KMS-11 (cell line): ENCODE data around the gene RHOB.

Experiments
- H2AFZ ChIP-seq: fragments of 200-600 bp; sonication (generic); 2 replicates; pipeline ENCODE4 v1.6.1; 2016; ENCODE audit warnings: antibody characterized with exemption, mixed run types, low read depth
- H3K27ac ChIP-seq: fragments of 200-600 bp; sonication (generic); 2 replicates; pipeline ENCODE4 v1.6.1; 2016; ENCODE audit warnings: mild to moderate bottlenecking, mixed run types
- H3K27me3 ChIP-seq: fragments of 200-600 bp; sonication (generic); 2 replicates; pipeline ENCODE4 v1.6.1; 2017; ENCODE audit warnings: mild to moderate bottlenecking, low read depth, mixed run types, moderate library complexity; ENCODE audit not compliant: insufficient read depth
- H3K36me3 ChIP-seq: fragments of 200-600 bp; sonication (generic); 2 replicates; pipeline ENCODE4 v1.6.1; 2017; ENCODE audit warnings: mild to moderate bottlenecking, mixed run types; ENCODE audit not compliant: insufficient read depth
- H3K4me1 ChIP-seq: fragments of 200-600 bp; sonication (generic); 2 replicates; pipeline ENCODE4 v1.6.1; 2016; ENCODE audit warnings: mild to moderate bottlenecking, low read depth, mixed run types; ENCODE audit not compliant: poor library complexity, severe bottlenecking
- H3K4me2 ChIP-seq: fragments of 200-600 bp; sonication (generic); 2 replicates; pipeline ENCODE4 v1.7.0; 2016; ENCODE audit warnings: mild to moderate bottlenecking, mixed run types
- H3K4me3 ChIP-seq: fragments of 200-600 bp; sonication (generic); IDR thresholded peaks from 2 replicates; pipeline ENCODE4 v1.6.1; 2017; ENCODE audit warnings: low read depth, low read length, mixed read lengths; ENCODE audit not compliant: insufficient read depth
- H3K79me2 ChIP-seq: fragments of 200-600 bp; sonication (generic); 2 replicates; pipeline ENCODE4 v1.6.1; 2016; ENCODE audit warnings: low read depth, mixed run types; ENCODE audit not compliant: insufficient read depth
- H3K9ac ChIP-seq: fragments of 200-600 bp; sonication (generic); 2 replicates; pipeline ENCODE4 v1.6.1; 2016; ENCODE audit warnings: mild to moderate bottlenecking, mixed run types
- H4K20me1 ChIP-seq: fragments of 200-600 bp; sonication (generic); 2 replicates; pipeline ENCODE4 v1.6.1; 2016; ENCODE audit warnings: mild to moderate bottlenecking, mixed run types; ENCODE audit not compliant: insufficient read depth
- TF ChIP-seq, protein P1 (sequence below): fragments of 200-600 bp; sonication (generic); conservative IDR thresholded peaks from 2 replicates; pipeline ENCODE4 v1.6.1; 2017; ENCODE audit warnings: low read depth, mild to moderate bottlenecking, antibody characterized with exemption, low read length, moderate library complexity, mixed read lengths

Gene RHOB

DNA sequence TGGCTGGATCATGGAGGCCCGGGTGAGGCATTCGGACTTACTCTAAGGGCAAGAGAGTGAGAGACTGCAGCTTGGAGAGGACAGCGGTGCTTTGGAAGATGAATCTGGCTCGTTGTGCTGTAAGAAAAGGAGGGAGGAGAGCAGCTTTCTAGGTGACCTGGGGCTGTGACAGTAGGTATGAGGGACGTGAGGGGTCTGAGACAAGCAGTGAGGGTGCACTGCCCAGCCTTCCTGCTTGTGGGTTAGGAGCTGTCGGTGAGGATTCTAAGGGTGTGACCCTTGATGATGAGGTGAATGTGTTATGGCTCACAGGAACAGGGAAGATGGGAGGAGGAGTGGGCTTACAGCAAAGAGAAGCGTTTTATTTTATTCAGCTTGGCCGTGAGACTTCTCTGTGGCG is 27.1 kb upstream of the RHOB start:
- Histone ChIP-seq H3K4me2 (peak overlapping the region; percentile 96), H2AFZ (peak overlapping the region; percentile 65; the same call in 1 of the 2 replicates), H3K9ac (peak overlapping the region; percentile 75), H3K36me3 (no peaks in the 10 kb centered on the region), H3K79me2 (peaks cover 7% of the 10 kb centered on the region; the same call in 1 of the 2 replicates), H3K27ac (peak overlapping the region; percentile 93), H3K27me3 (no peaks in the 10 kb centered on the region), H3K4me1 (peaks cover 73% of the 10 kb centered on the region), H4K20me1 (no peaks in the 10 kb centered on the region), H3K4me3 (peak overlapping the region; percentile 83)
- TF ChIP-seq, protein P1, sequence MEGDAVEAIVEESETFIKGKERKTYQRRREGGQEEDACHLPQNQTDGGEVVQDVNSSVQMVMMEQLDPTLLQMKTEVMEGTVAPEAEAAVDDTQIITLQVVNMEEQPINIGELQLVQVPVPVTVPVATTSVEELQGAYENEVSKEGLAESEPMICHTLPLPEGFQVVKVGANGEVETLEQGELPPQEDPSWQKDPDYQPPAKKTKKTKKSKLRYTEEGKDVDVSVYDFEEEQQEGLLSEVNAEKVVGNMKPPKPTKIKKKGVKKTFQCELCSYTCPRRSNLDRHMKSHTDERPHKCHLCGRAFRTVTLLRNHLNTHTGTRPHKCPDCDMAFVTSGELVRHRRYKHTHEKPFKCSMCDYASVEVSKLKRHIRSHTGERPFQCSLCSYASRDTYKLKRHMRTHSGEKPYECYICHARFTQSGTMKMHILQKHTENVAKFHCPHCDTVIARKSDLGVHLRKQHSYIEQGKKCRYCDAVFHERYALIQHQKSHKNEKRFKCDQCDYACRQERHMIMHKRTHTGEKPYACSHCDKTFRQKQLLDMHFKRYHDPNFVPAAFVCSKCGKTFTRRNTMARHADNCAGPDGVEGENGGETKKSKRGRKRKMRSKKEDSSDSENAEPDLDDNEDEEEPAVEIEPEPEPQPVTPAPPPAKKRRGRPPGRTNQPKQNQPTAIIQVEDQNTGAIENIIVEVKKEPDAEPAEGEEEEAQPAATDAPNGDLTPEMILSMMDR, result no peak

- Histone ChIP-seq H3K27ac (no peak overlapping the region), H2AFZ (no peak overlapping the region), H3K79me2 (peaks cover 7% of the 10 kb centered on the region; the same call in 1 of the 2 replicates), H4K20me1 (no peaks in the 10 kb centered on the region), H3K4me1 (peaks cover 81% of the 10 kb centered on the region), H3K9ac (no peak overlapping the region), H3K4me2 (no peak overlapping the region), H3K36me3 (no peaks in the 10 kb centered on the region), H3K4me3 (no peak overlapping the region), H3K27me3 (no peaks in the 10 kb centered on the region)
- TF ChIP-seq, protein P1, result no peak
Observed at GRCh38 chr2:20421336-20421987, 25.4 kb upstream of the RHOB start.

GRCh38 chr2:20421988-20422370 is 24.9 kb upstream of the RHOB start:
- Histone ChIP-seq H3K9ac (no peak overlapping the region), H4K20me1 (no peaks in the 10 kb centered on the region), H3K36me3 (no peaks in the 10 kb centered on the region), H3K4me3 (no peak overlapping the region), H3K27ac (no peak overlapping the region), H3K4me1 (peaks cover 79% of the 10 kb centered on the region), H2AFZ (no peak overlapping the region), H3K4me2 (no peak overlapping the region), H3K79me2 (peaks cover 7% of the 10 kb centered on the region; the same call in 1 of the 2 replicates), H3K27me3 (no peaks in the 10 kb centered on the region)
- TF ChIP-seq, protein P1, result no peak

DNA sequence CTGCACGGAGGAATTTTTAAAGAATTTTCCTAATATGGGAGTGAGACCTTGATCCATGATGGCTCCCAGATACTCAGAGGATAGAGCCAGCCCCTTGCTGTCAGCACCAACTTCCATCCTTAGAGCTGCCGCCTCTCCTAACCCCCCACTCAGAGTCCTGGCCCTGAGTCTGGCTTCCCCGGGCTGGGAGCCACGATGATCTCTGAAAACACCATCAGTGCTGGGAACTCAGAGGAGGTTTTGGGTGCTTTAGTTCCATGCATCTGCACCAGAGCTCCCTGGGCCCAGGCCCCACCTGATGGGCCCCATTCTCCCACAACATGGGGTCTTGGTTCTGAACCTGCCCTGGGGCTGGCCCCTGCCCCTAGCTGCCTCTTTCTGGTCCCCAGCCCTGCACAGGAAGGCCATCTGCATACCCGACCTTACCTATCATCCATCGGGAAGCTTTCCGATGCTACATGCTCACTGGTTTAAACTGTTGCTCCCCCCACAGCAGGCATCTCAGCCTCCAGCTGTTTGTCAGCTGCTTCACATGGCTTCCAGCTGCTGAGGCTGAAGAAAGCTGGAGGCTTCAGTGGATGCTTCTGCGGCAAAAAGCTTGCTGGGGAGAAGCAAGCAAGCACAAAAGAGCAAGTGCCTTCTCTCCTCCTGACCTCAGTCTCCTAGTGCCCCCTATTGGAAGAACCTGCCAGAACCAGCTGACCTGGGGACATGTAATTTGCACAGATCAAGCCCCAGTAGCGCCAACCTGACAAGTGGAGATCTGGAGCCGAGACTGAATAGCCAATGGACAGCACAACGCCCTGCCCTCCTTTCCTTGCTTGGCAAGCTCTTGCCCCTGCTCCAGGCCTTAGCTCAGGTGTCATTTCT is 24.2 kb upstream of the RHOB start:
- Histone ChIP-seq H3K4me2 (no peak overlapping the region), H3K4me3 (no peak overlapping the region), H3K9ac (no peak overlapping the region), H4K20me1 (no peaks in the 10 kb centered on the region), H3K27me3 (no peaks in the 10 kb centered on the region), H2AFZ (no peak overlapping the region), H3K79me2 (peaks cover 7% of the 10 kb centered on the region; the same call in 1 of the 2 replicates), H3K27ac (no peak overlapping the region), H3K36me3 (no peaks in the 10 kb centered on the region), H3K4me1 (peaks cover 75% of the 10 kb centered on the region)
- TF ChIP-seq, protein P1, result no peak
